ENCODE data around the gene PARD3B.

PARD3B gene

GRCh38 chr2:205543262-205543843 is 998.1 kb downstream of the PARD3B start:
- no peak for TF ChIP-seq CTCF (IDR thresholded peaks at IDR 0.05; ENCODE audit: extremely low read depth, missing control alignments)
- no peak for DNase-seq (ENCODE audit: low spot score)

- no peak for DNase-seq (ENCODE audit: low spot score)
- no peak for TF ChIP-seq CTCF (IDR thresholded peaks at IDR 0.05; ENCODE audit: extremely low read depth, missing control alignments)
Observed at GRCh38 chr2:205543937-205544702, 998.8 kb downstream of the PARD3B start.

GRCh38 chr2:205545971-205546816 is 1000.9 kb downstream of the PARD3B start:
- no peak for TF ChIP-seq CTCF (IDR thresholded peaks at IDR 0.05; ENCODE audit: extremely low read depth, missing control alignments)
- no peak for DNase-seq (ENCODE audit: low spot score)

GRCh38 chr2:205555566-205556230 is 1010.4 kb downstream of the PARD3B start:
- TF ChIP-seq CTCF (IDR thresholded peaks at IDR 0.05; ENCODE audit: extremely low read depth, missing control alignments), result no peak
- DNase-seq (ENCODE audit: low spot score), result no peak

- no peak for TF ChIP-seq CTCF (IDR thresholded peaks at IDR 0.05; ENCODE audit: extremely low read depth, missing control alignments)
- no peak for DNase-seq (ENCODE audit: low spot score)
Observed at GRCh38 chr2:205556357-205556756, 1011.1 kb downstream of the PARD3B start.

GRCh38 chr2:205556841-205557539 is 1011.7 kb downstream of the PARD3B start:
- no peak for DNase-seq (ENCODE audit: low spot score)
- no peak for TF ChIP-seq CTCF (IDR thresholded peaks at IDR 0.05; ENCODE audit: extremely low read depth, missing control alignments)
